Colonic mucosa (tissue), 4 donors: Measurements from ENCODE around the gene GSN. TPM values are rescaled to one million over a fixed set of nuclear protein-coding genes. Genes with fewer than 3 reads are reported as not detected.

Experiments used
- DNase-seq: peaks from one replicate; pipeline ENCODE4 v3.0.0-alpha.2; 2020
- H3K27ac ChIP-seq: fragments of 200-600 bp; one replicate; pipeline ENCODE4 v1.8.0; 2021
- H3K27me3 ChIP-seq: fragments of 200-600 bp; one replicate; pipeline ENCODE4 v1.8.0; 2021
- H3K36me3 ChIP-seq: fragments of 200-600 bp; one replicate; pipeline ENCODE4 v1.8.0; 2021
- H3K4me1 ChIP-seq: fragments of 200-600 bp; one replicate; pipeline ENCODE4 v1.8.0; 2021; ENCODE audit warnings: mild to moderate bottlenecking
- H3K4me3 ChIP-seq: fragments of 200-600 bp; one replicate; pipeline ENCODE4 v1.8.0; 2021
- H3K9ac ChIP-seq, 2 donors: one replicate each; pipeline ENCODE4 v1.7.0; 2013; ENCODE audit warnings: control low read depth in 2 of 2, low read depth in 2 of 2, low read length in 2 of 2
- H3K9me3 ChIP-seq: fragments of 200-600 bp; one replicate; pipeline ENCODE4 v1.8.0; 2021
- CTCF ChIP-seq: fragments of 200-600 bp; IDR thresholded peaks from one replicate; pipeline ENCODE4 v1.8.0; 2022; ENCODE audit warnings: antibody characterized with exemption, mild to moderate bottlenecking
- intact Hi-C: fragments of 100-400 bp; cut with DNase I; formaldehyde crosslinking; loops from one replicate; pipeline ENCODE4 v1.14.1; 2022
- total RNA-seq, 2 donors: library from RNA; stranded (reverse); fragmentation: NEBNext Ultra II Directional in 1 of 2; extraction: Animal tissue kit (Norgen Biotek cat#: 25700) in 1 of 2; gene quantifications; one replicate each; pipeline ENCODE4 v1.2.1, GENCODE V29; 2021
- donor health status: healthy.
- donor health status: DM: no; HTN: no; CAD: no.
- donor health status: DM: no; HTN: no; CAD: no.

The GSN gene
- total RNA-seq, 2 donors from 2014 or later = 413 to 553 TPM

GRCh38 chr9:121277518-121278295 is 9.7 kb downstream of the GSN start:
- no peaks in the 10 kb centered on the region for H3K9me3 ChIP-seq
- H3K27ac ChIP-seq = peak overlapping the region; percentile 69
- TF ChIP-seq CTCF = no peak
- H3K36me3 ChIP-seq = no peaks in the 10 kb centered on the region
- H3K4me3 ChIP-seq = no peak overlapping the region
- peak overlapping the region in 1 of 2 donors; percentile 13 for H3K9ac ChIP-seq
- intact Hi-C loops = loop anchor here (5.0 kb wide), 1 partner anchor 45 kb away; no protein-coding TSS in a partner anchor
- DNase-seq = no peak
- no peaks in the 10 kb centered on the region for H3K27me3 ChIP-seq
- peaks cover 35% of the 10 kb centered on the region for H3K4me1 ChIP-seq

DNA sequence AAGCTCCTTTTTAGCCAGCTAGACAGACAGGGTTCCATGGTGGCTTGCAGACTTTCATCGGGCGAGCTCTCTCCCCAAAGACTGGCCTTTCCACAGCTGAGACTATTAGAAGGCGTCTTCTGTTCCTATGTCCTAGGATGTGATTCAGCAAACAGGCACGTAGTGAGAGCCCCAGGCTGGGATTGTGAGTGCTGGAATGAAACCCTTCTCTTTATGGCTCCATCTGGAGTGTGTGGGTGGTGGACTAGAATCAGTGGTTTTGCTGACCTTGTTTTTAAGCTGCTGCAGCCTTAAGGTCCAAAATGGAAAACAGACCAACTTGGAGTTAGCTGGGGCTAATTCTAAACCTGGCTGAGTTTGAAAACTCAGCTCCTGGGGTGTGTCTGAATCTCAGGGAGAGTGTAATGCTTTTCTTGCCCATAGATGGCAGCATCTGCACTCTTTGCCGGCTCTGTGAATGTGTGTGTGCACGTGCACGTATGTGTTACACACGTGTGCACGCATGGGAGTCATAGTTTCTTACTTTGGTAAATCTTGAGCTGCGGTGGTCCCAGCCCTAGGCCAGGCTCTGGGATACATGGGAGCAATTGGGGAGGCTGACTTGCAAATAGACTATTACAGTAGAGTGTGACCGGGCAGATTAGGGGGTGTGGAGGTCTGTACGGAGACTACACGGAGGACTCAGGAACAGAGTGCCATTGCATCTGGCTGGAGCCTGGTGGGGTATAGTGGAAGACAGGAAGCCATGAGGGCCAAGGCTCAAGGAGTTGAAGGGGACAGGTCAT is 10.7 kb downstream of the GSN start:
- Histone ChIP-seq H3K4me1 (peaks cover 43% of the 10 kb centered on the region), H3K36me3 (no peaks in the 10 kb centered on the region), H3K9ac (peak overlapping the region in 1 of 2 donors; percentile 53), H3K4me3 (no peak overlapping the region), H3K9me3 (no peaks in the 10 kb centered on the region), H3K27me3 (no peaks in the 10 kb centered on the region), H3K27ac (peak overlapping the region; percentile 69)
- DNase-seq = peak; percentile 83
- TF ChIP-seq CTCF = peak; percentile 82
- intact Hi-C loops = loop anchor here (5.0 kb wide), 1 partner anchor 44 kb away; no protein-coding TSS in a partner anchor

GRCh38 chr9:121279776-121280388 is 11.9 kb downstream of the GSN start:
- peak overlapping the region; percentile 38 to 85 for H3K9ac ChIP-seq
- intact Hi-C loops = loop anchor here (5.0 kb wide), 1 partner anchor 42 kb away; no protein-coding TSS in a partner anchor
- H3K9me3 ChIP-seq = no peaks in the 10 kb centered on the region
- H3K27me3 ChIP-seq = no peaks in the 10 kb centered on the region
- no peak overlapping the region for H3K4me3 ChIP-seq
- peaks cover 43% of the 10 kb centered on the region for H3K4me1 ChIP-seq
- H3K27ac ChIP-seq = peak overlapping the region; percentile 98
- no peak for TF ChIP-seq CTCF
- no peak for DNase-seq
- no peaks in the 10 kb centered on the region for H3K36me3 ChIP-seq

GRCh38 chr9:121280715-121281613 is 13.0 kb downstream of the GSN start:
- H3K4me3 ChIP-seq = no peak overlapping the region
- no peaks in the 10 kb centered on the region for H3K36me3 ChIP-seq
- peak overlapping the region; percentile 53 to 85 for H3K9ac ChIP-seq
- peak overlapping the region; percentile 98 for H3K27ac ChIP-seq
- peaks cover 48% of the 10 kb centered on the region for H3K4me1 ChIP-seq
- DNase-seq = no peak
- H3K9me3 ChIP-seq = no peaks in the 10 kb centered on the region
- no peak for TF ChIP-seq CTCF
- H3K27me3 ChIP-seq = no peaks in the 10 kb centered on the region
- intact Hi-C loops = no loop called here
